ENCODE measurements around the gene CTU1.

CTU1 gene

DNA sequence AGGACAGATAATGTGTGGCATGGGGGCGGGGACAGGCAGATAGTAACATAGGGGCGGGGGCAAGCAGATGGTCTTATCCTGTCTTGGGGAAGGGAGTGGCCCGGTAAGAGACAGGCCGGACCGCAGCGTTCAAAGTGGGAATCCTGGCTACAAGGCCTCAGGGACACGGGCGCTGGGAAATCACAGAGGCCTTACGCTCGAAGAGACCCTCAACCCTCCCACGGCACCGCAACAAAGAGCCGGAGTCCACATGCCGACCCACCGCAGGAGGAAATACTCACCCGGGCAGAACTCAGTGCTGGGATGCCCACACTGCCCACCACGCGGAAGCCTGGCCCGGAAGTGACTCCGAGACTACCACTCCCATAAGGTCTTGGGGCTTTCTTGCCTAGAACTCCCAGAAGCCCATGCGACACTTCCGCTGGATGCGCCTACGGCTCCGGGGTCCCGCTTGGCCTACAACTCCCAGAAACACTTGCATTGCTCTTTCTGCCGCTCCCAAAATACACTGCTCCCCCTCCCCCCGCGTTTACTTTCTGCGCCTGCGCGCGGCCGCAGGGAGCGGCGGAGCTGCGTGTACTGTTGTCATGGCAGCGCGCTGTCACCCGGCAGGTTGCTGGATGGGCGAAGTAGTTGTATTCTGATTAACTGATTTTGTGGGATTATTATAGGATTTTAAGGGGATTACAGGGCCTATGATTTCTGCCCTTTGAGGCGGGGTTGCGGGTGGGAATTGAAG, at the start of gene CTU1:
Gene CTU1, minus strand, starts transcription at position 344 of the 739 bp plus-strand sequence. CDS start 3,840 bp downstream, outside the sequence.
- no peak for TF ChIP-seq CTCF (IDR thresholded peaks at IDR 0.05; ENCODE audit: extremely low read depth, missing control alignments)
- DNase-seq (ENCODE audit: low spot score): peak; percentile 97

DNA sequence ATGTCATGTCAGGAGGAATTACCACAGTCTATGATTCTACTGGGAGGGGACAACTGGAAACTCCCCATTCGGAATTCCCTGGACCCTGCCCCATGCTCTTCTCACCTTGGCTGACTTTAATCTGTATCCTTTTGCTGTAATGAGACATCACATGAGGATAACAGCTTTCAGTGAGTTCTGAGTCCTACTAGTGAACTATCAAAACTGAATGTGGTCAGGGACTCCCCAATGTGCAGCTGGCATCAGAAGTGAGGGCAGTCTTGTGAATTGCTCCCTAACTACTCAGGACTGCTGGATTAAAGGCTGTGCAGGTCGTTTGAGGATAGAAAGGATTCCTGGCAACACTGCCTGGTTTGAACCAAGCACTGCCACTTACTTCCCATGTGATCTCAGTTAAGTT, 49.1 kb upstream of the CTU1 start:
- DNase-seq (ENCODE audit: low spot score): no peak
- TF ChIP-seq CTCF (IDR thresholded peaks at IDR 0.05; ENCODE audit: extremely low read depth, missing control alignments): no peak

DNA sequence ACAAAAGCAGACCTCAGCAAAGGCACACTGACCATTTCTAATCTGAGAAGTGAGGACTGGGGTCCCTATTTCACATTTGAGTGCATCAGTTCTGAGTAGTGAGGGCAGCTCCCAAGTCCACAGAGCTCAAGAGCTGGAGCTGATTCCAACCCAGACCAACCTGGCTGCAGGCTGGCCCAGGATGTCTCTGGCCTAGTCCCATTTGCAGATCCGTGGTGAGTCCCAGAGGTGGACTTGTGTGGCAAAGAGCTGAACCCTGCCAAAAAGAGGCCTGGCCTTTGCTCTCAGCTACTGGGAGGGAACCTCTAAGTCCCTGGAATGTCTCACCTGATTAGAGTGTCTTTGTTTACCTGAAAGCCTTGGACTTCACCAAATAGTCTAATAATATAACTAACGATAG, 48.5 kb upstream of the CTU1 start:
- DNase-seq (ENCODE audit: low spot score): no peak
- TF ChIP-seq CTCF (IDR thresholded peaks at IDR 0.05; ENCODE audit: extremely low read depth, missing control alignments): no peak

DNA sequence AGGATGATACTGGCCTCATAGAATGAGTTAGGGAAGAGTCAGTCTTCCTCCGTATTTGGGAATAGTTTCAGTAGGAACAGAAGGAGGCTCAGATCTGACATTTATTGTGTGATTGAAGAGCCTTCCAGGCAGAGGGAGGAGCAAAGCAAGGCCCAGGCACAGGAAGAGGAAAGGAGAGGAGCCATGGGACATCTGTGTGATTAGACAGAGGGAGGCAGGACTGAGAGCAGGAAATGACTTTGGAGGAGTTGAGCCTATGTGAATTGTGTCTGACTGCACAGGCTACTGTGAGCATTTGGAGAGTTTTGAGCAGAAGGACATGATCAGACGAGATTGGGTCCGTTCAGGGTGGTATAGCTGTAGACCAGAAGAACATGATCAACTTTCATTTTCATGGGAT, 42.4 kb upstream of the CTU1 start:
- TF ChIP-seq CTCF (IDR thresholded peaks at IDR 0.05; ENCODE audit: extremely low read depth, missing control alignments): no peak
- no peak for DNase-seq (ENCODE audit: low spot score)

GRCh38 chr19:51148580-51148979, 40.4 kb upstream of the CTU1 start:
- DNase-seq (ENCODE audit: low spot score): no peak
- no peak for TF ChIP-seq CTCF (IDR thresholded peaks at IDR 0.05; ENCODE audit: extremely low read depth, missing control alignments)

- no peak for TF ChIP-seq CTCF (IDR thresholded peaks at IDR 0.05; ENCODE audit: extremely low read depth, missing control alignments)
- no peak for DNase-seq (ENCODE audit: low spot score)
These were observed 39.5 kb upstream of the CTU1 start for GRCh38 chr19:51147663-51148062.

GRCh38 chr19:51146751-51147150, 38.5 kb upstream of the CTU1 start:
- no peak for TF ChIP-seq CTCF (IDR thresholded peaks at IDR 0.05; ENCODE audit: extremely low read depth, missing control alignments)
- DNase-seq (ENCODE audit: low spot score): no peak
